ENCODE data around the gene SP4.

- TF ChIP-seq CTCF (IDR thresholded peaks at IDR 0.05), result no peak
- no peak for TF ChIP-seq POLR2A (IDR thresholded peaks at IDR 0.05)
These were observed 34.2 kb downstream of the SP4 start for GRCh38 chr7:21462081-21462480.

Data from prostate gland (tissue), 2 donors.